Stimulated activated CD4-positive, alpha-beta T cell treated with anti-CD3 and anti-CD28 coated beads, Interleukin-1b, Interleukin-23, amount 100 ng/mL, for 4 hours (primary cell): ENCODE results near the gene TNS2.
"Not testable (repeated sequence)": the region's sequence is repeated elsewhere in the genome, so short reads cannot be mapped to it uniquely, and the experiment has no call there.

ENCODE experiments used
- DNase-seq, 2 donors: peaks; one replicate each; pipeline ENCODE4 v3.0.0-alpha.2; 2020; ENCODE audit warnings: low read depth in 2 of 2

TNS2 gene

DNA sequence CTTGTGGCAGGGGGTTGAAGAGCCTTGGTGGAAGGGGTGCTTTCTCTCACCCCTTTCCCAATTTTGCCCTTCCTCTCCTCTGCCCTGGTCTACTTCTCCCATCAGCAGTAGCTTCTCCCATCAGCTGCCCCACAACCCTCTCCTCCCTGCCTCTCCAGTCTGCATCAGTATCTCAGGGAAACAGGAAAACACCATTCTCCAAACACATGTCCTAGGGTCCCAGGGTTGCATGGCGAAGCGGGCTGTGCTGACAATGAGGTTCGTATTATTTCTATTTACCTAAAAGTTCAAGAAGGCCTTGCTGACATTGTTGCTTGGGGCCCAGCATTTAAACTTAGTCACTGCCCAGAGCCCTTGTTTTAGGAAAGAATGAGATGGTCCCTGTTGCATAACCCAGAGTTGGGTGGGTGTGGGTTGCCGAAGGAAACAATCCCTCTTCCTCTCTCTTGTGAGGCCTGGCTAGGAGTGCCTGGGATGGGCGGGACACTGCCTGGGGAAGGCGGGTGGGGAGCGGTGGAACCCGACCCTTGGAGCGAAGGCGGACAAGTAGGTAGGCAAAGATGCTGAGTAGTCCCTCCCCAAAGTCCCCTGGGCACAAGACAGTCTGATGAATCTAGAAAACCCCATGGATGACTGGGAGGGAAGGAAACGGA is 46.4 kb downstream of the TNS2 start:
- DNase-seq: no peak

DNA sequence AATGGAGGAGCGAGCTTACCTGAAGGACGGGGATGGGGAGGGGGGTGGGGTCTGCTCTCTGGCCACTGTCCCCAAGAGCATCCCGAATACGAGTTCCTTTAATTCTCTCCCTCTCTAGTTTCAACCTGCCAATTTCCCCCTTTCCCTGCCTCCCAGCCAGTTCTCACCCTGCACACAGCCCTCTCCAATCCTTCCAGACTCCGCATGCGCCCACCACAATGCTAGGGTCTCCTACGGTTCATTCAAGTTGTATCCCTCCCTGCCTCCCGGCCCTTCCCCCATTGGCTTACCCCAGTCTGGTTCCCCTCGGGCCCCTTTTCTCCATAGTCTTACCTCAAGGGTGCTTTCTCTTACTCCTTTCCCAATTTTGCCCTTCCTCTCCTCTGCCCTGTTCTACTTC is 46.9 kb downstream of the TNS2 start:
- DNase-seq: no peak

GRCh38 chr12:53097207-53097563 is 47.3 kb downstream of the TNS2 start:
- DNase-seq: no peak

GRCh38 chr12:53097564-53098353 is 47.9 kb downstream of the TNS2 start, which contains the start of gene IGFBP6:
IGFBP6 (plus strand) TSS chr12:53097667; CDS start chr12:53097718, 51 bp downstream.
- DNase-seq: peak; percentile 20 to 54

DNA sequence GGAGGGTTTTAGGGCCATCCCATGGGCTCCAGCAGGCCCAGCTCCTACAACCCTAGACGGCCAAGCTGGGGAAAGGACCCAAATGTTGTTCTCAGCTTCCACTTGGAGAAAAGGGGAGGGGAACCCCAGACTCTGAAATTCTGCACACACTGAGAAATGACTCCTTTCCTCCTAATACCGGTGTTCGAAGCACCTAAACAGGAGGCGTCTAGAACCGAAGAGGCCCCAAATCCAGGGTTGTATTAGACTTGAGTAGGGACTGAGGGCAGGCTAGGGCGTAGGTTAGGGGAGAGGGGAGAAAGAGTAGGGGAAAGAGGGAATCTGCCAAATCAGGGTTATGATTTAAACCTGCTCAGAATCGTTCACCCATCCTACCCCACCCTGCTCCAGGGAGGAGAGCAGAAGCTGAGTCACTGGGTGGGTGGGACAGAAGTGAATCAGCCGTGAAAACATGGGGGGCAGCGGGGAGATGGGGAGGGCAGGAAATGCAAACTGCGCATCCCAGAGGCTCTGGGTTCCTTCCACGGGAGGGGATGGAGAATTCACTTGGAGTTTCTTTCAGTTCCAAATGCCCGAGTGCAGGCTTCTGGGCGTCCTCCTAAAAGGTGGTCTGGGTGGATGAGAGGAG is 48.6 kb downstream of the TNS2 start:
- DNase-seq: no peak

GRCh38 chr12:53099071-53099882 is 49.4 kb downstream of the TNS2 start:
- DNase-seq: peak; percentile 86 to 91

GRCh38 chr12:53100466-53101151 is 50.7 kb downstream of the TNS2 start:
- DNase-seq: no peak

- DNase-seq: no peak
Measured at GRCh38 chr12:53101266-53101665, 51.4 kb downstream of the TNS2 start.

- DNase-seq: no peak
Measured at GRCh38 chr12:53101931-53102781, 52.3 kb downstream of the TNS2 start.

GRCh38 chr12:53102883-53103807 is 53.3 kb downstream of the TNS2 start, which contains the start of gene SOAT2:
SOAT2 (plus strand) TSS chr12:53103486; CDS start chr12:53103578, 92 bp downstream.
- DNase-seq: peak in 1 of 2 donors; percentile 26

DNA sequence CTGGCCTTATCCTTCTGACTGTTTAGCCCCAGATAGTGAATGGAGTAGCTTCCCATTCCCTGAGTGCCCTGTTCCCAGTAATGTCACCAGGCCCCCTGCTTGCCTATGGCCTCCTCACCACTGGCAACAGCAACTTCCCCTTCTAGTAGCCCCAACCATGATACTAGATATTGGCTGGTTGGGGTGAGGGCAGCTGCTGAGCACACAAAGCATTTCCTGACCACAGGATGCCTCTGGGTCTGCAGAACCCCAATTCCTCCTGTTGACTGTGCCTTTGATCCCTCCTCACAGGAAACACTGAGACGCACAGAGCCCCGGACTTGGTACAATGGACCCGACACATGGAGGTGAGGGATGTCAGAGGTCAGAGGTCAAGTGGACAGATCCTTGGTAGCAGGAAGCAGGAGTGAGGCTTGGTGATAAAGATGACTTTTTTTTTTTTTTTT is 54.0 kb downstream of the TNS2 start:
- no peak for DNase-seq

DNA sequence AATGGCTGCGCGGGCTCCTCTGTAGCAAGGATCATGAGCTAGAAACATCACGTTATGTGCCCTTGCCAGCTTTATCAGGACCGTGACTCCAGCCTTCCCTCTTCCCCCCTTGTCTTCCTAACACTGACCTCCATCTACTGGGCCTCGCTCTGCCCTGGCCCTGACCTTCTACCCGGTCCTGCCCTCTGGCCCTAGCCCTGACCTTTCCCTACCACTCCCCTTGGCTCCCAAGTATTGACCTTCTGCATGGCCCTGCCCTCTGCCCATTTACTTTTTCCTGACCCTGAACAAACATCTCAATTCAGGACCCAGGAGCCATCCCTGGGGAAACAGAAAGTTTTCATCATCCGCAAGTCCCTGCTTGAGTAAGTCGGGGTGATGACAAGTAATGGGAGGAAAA is 55.4 kb downstream of the TNS2 start:
- DNase-seq: no peak

DNA sequence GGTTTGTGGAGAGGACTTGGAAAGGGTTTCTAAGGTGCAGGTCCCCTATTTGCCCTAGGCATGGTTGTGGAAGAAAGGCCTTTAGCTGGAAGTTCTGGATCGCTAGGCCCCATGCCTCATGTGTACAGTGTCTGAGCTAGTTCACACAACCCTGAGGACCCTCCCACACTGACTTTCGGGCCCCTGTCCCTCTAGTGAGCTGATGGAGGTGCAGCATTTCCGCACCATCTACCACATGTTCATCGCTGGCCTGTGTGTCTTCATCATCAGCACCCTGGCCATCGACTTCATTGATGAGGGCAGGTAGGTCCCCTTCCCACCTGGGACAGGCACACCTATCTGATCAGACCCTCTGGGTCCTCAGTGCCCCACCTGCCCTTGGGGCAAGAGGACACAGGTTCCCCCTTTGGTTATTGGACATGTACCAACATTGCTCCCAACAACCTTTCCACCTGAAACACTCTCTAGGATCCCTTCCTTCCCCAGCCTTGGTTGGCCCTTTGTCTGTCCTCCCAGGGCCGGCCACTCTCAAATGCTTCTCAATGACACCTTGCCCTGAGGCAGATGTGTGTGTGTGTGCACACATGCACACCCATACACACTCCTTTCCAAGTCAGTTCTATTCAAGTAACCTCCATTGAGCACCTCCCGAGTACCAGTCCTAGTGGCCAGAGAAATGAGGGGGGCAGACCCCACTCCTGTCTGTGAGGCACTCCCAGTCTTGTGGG is 56.0 kb downstream of the TNS2 start:
- no peak for DNase-seq

GRCh38 chr12:53107122-53107521 is 57.3 kb downstream of the TNS2 start:
- DNase-seq: no peak

- DNase-seq: not testable (repeated sequence)
Measured at GRCh38 chr12:53112431-53112830, 62.6 kb downstream of the TNS2 start.

GRCh38 chr12:53113136-53113705 is 63.4 kb downstream of the TNS2 start:
- DNase-seq: no peak

GRCh38 chr12:53113951-53114350 is 64.1 kb downstream of the TNS2 start:
- DNase-seq: no peak
